ENCODE results near the gene SLC66A3.

The SLC66A3 gene

DNA sequence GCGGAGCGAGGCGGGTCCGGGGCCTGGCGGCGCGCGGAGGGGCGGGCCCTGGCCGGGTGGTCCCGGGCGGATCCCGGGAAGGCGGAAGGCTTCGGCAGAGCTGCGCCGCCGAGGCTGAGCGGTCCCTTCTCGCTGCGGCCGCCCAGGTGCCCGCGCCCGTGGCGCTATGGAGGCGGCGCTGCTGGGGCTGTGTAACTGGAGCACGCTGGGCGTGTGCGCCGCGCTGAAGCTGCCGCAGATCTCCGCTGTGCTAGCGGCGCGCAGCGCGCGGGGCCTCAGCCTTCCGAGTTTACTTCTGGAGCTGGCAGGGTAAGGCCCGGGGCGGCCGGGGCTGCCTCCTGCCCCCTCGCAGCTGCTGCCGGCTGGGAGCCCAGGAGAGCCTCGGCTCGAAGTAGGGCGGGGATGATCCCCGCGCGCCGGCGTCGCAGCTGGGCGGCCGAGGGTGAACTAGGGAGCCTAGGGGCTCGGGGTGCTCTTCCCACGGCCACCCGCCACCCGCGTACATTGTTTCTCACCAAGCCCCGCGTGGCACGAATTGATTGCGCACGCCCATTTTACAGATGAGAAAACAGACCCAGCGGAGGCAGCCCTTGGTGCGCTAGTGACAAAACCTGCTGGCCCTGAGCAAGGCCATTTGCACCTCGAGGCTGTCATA is at the start of gene SLC66A3:
Gene SLC66A3 (plus strand): TSS at position 87 of the 655 bp plus-strand sequence. CDS start 80 bp downstream, at position 167.
- peak; percentile 88 for DNase-seq

DNA sequence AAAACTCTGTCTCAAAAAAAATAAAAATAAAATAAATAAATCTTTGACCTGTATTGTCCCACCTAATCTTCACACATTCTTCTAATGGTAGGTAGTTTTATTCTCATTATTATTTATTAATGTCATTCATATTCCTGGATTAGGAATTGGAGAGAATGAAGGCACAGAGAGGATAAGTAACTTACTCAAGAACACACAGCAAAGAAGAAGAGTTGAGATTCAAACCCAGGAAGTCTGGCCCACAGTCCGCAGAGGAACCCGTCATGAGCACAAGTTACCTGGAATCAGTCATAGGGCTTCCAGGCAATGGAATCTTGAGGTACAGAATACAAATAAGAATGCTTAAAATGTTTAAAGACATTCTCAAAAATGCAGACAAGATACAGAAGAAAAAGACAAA is 46.3 kb upstream of the SLC66A3 start:
- no peak for DNase-seq

DNA sequence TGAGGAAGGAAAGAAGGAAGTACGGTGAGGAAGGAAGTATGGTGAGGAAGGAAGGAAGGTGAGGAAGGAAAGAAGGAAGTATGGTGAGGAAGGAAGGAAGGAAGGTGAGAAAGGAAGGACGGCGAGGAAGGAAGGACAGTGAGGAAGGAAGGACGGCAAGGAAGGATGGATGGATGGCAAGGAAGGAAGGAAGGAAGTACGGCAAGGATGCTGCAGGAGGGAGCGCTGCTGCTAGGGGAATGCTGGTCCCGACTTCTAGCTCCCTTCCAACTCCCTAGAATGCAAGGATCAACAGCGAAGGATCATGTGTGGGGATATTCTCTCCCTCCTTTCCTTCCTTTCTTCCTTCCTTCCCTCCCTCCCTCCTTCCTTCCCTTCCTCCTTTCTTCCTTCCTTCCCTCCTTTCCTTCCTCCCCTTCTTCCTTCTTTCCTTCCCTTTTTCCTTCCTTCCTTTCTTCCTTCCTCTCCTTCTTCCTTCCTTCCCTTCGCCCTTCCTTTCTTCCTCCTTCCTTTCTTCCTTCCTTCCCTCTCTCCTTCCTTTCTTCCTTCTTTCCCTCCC is 42.3 kb upstream of the SLC66A3 start:
- DNase-seq = no peak

DNA sequence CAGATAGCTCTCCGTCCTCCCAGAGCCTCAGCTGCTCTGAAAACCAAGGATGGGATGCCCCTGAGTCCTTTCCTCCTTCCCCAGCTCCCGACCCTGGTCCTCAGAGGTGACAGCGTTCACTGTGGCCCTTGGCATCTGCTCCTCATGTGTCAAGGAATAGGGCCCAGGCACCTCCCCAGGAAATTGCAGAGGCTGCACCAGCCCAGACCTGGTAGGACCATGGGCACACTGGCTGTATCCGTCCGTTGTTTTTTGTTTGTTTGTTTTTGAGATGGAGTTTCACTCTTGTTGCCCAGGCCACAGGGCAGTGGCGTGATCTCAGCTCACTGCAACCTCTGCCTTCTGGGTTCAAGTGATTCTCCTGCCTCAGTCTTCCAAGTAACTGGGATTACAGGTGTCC is 37.5 kb upstream of the SLC66A3 start:
- no peak for DNase-seq

DNA sequence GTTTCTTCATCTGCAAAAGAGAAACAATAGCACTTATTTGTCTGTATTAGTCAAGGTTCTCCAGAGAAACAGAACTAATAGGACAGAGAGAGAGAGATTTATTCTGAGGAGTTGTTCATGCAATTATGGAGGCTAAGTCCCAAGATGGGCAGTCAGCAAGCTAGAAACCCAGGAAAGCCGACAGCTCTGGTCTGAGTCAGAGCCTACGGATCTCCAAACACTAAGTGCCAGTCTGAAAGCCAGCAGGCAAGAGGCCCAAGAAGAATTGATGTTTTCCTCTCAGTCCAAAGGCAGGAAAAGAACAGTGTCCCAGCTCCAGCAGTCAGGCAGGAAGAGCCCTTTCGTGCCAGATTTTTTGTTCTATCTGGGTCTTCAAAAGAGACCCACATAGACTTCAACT is 36.5 kb upstream of the SLC66A3 start:
- no peak for DNase-seq

DNA sequence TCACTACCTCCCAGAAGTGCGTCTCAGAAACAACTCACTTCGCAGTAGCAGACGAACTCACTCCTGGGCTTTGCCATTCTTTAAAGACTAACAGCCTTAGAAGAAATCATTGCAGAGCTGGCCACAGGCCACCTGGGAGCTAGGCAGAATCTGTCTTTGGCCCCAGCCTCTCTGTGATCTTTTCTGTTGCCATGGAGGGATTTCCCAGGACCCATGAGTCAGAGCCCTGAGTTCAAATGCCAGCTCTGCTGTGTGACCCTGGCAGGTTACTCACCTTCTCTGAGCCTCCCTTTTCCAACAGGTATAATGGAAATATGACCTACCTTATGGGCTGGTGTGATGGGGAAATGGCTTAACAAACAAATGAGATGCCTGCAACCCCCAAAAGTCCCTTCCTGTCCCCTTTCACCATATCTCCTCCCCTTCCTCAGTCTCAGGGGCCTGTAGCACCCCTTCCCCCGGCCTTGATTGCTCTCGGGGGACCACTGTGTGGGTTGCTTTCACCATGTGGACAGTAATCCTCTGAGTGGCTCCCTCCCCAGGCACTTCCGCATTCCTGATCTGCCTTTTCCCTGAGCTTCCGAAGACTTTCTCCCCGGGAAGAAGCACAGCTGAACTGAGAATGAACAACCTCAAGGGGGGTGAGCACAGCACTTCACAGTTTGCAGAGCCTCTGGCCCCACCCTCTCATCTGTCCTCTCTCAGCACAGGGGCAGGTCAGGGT is 34.0 kb upstream of the SLC66A3 start:
- no peak for DNase-seq

DNA sequence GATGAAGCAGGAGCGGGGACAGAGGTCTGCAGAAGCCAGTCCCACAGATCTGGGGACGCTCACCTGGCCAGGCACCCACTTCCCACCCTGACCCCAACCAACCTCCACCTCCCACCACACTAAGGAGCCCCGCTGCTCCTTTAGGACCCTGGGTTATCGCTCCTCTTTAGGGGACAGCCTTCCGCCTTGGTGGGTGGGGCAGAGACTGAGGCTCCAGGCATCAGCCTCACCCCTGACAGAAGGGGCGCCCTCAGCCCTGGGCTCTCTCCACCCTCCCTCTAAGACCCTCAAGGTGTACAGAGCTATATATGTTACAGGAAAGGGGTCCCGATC is 33.5 kb upstream of the SLC66A3 start:
- DNase-seq = no peak

DNA sequence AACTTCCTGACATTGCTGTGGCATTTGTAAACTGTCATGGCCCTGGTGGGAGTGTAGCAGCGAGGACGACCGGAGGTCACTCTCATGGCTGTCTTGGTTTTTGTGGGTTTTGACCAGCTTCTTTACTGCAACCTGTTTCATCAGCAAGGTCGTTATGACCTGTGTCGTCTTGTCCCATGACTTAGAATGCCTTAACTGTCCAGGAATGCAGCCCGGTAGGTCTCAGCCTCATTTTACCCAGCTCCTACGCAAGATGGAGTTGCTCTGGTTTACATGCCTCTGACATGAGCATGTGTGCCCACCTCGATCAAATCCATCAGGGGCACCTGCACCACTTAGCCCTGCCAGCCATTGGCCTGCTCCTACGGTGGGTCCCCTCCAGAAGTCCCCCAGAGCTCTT is 32.9 kb upstream of the SLC66A3 start:
- no peak for DNase-seq

DNA sequence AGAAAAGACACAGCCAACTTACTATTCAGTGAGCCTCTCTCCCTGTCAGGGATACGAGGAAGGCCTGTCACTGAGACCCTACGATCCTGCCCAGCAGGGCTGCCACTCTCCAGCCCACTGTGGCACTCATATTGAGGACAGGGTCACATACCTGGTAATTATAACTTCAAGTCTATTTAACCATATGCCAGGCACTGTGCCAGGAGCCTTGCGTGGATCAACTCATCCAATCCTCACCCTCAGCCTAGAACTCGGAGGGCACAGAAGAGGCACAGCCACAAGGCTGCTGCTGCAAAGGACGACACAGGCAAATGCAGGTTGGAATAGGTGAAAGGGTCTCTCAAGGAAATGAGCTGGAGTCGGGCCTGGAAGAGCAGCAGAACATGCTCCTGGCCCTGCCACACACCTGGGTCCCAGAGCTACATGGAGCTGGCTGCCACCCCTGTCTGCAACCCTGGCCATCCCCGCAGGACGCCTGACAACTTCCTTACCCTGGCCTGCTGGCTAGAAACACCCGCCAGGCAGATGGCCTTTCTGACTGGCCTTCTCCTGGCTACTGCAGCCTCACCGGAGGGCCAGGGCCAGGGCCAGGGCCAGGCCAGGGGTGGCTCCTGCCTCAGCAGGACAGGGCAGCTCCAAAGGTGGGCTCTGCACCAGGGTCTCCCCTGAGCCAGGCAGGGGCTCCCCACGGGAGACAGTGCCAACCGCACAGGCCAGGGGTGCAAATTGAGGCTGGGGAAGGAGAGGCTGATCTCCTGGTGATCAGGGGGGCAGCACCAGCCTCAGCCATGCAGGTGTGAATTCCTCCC is 32.1 kb upstream of the SLC66A3 start:
- DNase-seq = no peak

DNA sequence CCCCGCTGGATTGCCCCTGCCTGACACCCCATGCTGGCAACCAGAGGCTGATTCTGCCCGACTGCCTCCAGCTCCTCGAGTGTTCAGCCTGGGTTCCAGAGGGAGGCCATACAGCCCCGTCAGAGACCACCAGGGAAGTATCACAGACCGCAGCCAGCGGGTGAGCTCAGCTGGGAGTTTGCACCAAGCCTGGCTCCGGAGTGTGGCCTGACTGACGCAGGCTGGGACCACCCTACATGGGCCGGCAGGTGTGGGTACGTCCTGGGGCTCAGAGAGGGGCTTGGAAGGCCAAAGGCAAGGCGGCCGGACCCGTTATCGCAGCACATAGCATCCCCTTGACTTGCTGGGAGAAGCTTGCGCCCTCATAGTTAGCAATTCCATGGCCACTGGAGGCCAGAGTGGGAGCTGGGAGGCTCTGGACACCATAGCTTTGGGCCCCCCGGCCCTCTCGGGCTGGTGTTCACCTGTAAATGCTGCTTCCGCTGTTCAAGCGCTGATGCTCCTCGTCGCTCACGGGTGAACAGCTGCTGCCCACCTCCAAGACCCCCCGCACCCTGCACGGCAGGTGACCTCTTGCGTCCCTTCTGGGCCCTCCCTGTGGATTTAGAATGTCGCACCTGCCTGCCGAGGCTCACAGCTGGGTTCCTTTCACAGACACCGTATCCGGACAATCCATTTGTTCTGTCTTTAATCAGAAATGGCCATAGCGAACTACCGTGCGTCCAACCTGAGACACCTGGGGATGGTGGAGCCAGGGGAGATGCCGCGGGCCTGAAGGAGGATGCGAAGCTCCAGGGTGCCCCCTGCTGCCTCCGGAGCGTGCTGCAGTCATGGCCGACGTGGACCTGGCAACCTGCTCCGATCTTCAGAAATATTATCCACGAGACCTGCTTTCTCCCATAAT is 31.2 kb upstream of the SLC66A3 start:
- peak; percentile 52 for DNase-seq

DNA sequence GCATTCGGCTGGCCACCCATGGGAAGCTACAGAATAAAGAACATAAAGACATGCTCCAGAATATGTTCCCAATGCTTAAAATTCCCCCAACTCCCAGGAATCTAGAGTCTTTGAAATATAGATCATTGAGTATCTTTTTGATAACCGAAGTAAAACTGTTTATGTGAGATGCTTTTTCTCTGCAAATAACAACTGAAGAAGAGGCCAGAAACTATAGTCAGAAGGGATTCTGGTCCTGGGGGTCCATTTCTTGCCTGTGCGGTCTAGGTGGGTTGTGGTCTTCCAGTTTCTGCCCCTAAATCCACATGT is 30.6 kb upstream of the SLC66A3 start:
- DNase-seq = no peak

DNA sequence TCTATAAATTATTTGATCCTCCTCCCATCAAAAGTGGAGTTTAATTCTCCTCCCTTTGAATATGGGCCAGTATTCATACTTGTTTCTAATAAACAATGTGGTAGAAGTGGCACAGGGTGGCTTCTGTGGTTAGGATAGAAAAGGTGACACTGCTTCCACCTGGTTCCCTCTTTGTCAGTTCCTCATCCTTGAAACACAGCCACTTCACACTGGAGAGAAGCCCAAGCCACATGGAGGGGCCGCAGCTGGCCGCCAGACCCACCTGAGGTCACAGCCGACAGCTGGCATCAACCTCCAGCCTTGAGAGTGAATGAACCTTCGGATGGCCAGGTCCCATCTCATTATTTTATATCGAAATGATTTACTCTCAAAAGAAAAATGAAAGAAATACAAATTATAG is 27.5 kb upstream of the SLC66A3 start:
- no peak for DNase-seq

DNA sequence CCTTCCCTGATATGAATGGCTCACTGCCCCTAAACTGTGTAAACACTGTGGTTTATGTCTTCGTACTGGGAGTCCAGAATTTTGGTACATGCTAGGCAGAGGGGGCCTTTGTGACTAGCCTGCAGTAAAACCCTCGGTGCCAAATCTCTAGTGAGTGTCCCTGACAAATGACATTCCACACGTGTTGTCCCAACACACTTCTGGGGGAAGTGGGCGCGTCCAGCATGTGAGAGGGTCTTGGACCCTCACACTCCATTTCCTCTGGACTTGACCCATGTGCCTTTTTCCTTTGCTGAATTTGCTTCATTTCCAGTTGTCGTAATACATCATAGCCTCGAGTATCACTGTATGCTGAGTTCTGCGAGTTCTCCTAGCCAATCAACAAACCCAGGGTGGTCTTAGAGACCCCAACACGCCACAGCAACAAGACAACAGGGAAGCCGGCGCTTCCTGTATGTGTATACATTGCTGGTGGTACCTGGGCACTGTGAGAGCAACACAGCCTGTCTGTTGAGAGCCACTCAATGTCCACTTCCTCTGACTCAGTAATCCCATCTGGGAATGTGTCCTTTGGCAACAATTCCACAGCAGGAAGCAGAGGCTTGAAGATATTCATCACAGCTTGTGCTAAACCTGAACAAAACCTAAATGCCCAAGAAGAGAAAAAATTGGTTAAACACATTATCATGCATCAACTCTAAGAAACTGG is 26.9 kb upstream of the SLC66A3 start:
- no peak for DNase-seq

DNA sequence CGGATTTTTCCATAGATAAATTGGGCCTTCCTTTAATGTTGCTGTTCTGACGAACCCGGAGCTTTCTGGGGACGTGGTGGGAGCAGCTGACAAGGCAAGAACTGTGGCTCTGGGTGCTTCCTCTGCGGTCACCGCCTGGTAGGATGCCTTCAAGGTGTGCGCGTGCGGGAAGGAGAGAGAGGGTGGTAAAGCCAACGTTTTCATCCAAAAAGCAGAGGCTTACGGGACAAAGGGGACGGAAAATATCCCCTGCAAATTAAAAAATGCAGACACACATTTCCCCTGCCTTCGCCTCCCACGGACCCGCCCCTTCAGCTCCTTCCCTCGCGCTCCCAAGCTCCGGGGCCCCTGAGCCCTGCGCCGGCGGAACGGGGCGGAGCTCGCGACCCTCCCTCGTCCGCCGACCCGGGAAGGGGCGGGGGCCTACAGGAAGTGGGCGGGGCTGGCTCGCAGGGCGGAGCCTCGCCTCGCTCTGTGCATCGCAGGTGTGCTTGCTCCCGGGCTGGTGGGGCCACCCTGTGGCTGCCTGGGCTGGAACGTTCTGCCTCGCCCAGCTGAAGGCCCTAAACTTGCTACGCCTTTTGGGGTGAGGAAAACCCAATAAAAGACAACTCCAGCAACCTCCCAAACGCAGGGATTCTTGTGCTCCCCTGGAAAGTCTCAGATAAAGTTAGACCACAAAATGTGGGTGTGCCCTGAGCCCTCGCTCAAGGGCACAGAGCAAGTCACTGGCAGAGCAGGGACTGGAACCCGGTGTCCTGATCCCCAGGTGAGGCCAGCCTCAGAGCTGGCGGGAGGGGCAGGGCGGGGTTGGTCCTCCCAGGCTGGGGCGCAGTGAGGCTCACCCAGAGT is 25.4 kb upstream of the SLC66A3 start:
- DNase-seq = no peak

DNA sequence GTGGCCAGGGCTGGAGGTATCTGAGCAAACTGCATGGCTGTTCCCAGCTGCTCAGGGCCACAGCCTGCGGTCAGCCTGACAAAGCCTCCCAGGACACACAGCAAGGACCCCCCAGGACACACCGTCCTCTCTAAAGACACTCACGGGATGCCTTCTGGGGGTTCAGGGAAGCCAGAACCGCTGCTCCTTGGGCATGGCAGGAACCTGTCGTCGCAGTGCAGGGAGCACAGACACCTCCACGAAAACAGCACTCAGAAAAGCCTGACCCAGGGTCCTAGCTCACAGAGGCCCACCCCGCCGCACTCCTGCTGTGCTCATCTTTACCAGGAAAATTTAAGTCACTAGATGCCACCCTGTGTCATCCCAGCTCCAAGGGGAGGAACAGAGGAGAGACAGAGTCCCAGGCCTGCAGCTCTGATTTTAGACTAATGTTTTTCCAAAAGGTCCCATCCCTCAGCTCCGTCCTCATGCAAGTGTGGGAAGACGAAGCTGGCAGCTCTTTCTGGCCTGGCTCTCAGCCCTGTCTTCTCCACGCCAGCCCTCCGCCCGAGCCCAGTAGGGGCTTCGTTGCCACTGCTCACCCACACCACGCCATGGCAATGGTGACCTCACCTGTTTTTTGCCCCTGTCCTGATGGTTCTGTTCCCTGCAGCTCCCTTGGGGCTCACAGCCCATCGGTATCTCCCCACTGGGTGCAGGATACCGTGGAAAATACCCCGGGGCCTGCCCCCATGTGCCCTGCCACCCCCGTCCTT is 23.9 kb upstream of the SLC66A3 start:
- DNase-seq = no peak

DNA sequence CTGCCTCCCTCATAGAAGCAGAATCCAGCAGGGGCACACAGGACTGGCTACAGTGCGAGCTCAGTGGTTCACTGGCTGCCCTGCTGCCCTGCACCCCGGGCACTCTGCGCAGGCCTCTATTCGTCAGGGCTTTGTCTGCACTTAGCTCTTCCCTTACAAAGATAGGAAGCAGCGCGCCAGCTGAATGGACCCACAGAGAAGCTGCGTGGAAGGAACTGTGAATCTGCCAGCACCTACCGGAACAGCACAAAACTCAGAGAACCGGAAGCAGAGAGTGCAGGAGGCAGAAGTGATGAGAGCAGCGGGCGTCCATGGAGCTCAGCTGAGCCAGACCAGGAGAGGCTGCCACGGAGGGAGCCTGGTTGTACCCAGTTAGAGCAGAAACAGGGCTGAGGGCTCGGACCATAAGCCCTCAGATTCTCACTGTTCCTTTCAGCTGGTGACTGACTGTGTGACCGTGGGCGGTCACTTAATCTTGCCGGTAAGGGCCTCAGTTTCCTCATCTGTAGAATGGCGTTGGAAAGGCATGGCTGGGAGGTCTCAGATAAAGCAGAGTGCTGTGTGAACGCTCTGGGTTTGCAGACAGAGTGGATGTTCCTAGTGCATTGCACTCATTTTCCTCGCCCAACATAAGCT is 23.1 kb upstream of the SLC66A3 start:
- DNase-seq = no peak

DNA sequence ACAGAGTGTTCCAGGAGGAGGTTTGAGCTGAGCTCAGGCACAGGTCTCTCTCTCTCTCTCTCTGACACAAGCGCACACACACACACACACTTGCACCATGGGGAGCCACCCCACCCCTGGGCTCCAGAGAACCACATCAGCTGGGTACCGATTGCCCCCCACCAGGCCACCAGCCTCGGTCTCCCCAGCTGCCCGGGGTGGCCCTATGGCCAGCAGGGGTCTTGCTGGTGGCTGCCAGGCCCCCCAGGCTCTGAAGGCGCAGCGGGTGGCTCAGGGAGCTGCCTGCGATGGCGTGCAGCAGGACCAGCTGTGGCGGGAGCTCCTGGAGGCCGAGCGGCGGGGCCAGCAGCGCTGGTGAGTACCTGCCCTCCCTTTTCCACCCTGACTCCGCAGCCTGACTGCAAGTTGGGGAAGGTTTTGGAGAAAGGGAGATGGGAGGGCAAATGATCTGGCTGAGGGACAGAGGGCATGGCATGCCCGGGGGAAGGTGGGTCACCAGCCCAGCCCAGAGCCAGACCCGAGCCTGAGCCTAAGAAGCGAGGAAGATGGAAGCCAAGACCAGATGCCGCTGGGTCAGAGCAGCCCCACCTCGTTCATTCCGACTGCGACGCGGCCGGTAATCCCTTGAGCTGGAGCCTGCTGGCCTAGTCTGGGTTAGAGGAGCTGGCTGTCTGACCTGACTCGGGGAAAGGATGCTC is 21.9 kb upstream of the SLC66A3 start:
- no peak for DNase-seq

DNA sequence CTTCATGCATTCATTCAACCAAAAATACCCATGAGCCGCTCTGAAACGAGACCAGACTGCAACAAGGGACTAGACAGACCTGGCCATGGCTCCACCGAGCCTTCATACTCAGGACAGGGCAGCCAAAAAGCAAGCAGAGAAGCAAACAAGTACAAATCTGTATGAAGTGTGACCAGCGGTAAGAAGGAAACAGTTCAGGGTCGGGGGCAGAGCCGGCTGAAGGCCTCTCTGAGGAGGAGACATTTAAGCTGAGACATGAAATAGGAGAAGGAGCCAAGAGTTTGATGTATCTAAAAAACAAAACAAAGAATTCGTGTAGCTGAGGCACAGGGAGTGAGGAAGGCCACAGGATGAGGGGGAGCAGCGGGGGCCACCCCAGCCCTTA is 21.3 kb upstream of the SLC66A3 start:
- DNase-seq = no peak

DNA sequence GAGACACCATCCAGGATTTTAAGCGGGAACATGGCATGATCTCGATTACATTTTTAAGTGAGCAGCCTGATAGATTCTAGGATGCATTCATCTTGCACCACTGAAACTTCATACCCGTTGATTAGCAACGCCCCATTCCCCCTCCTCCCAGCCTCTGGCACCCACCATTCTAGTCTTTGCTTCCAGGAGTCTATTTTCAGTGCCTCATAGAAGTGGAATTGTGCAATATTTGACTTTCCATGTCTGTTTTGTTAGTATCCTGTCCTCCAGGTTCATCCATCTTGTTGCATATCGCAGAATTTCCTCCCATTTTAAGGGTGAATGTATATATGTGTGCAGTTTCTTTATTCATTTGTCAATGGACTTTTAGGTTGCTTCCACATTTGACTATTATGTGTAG is 20.9 kb upstream of the SLC66A3 start:
- DNase-seq = no peak

All from NCI-H1105 (cell line).